Osteoblast (primary cell): ENCODE measurements around the gene ASB2. TPM values are rescaled to one million over a fixed set of nuclear protein-coding genes. Genes with fewer than 3 reads are reported as not detected.
A peak's percentile ranks its signal among the peaks of the same experiment; 100 is the strongest.

ENCODE experiments used
- DNase-seq: peaks from one replicate; pipeline ENCODE4 v3.0.0; 2011; ENCODE audit warnings: low spot score, mixed read lengths; ENCODE audit not compliant: insufficient read length; ENCODE audit errors: missing footprints
- H2AFZ ChIP-seq: 2 replicates; pipeline ENCODE4 v1.6.0; 2011; ENCODE audit warnings: mild to moderate bottlenecking, low read length
- H3K27ac ChIP-seq: 2 replicates; pipeline ENCODE4 v1.5.1; 2011; ENCODE audit warnings: mild to moderate bottlenecking, low read depth, low read length, moderate library complexity
- H3K27me3 ChIP-seq: 2 replicates; pipeline ENCODE4 v1.6.0; 2012; ENCODE audit warnings: mild to moderate bottlenecking, control low read depth, inconsistent platforms, low read length, moderate library complexity; ENCODE audit not compliant: insufficient read depth
- H3K36me3 ChIP-seq: 2 replicates; pipeline ENCODE4 v1.5.1; 2011; ENCODE audit warnings: mild to moderate bottlenecking, low read length, control low read depth, moderate library complexity; ENCODE audit not compliant: insufficient read depth
- H3K4me1 ChIP-seq: 2 replicates; pipeline ENCODE4 v1.5.1; 2011; ENCODE audit warnings: mild to moderate bottlenecking, low read length, control low read depth, moderate library complexity; ENCODE audit not compliant: insufficient read depth
- H3K4me2 ChIP-seq: 2 replicates; pipeline ENCODE4 v1.6.0; 2011; ENCODE audit warnings: mild to moderate bottlenecking, low read length; ENCODE audit not compliant: insufficient read depth
- H3K4me3 ChIP-seq: fragments of 200-600 bp; sonication (generic); 3 replicates; pipeline ENCODE4 v1.5.1; 2012; ENCODE audit warnings: mild to moderate bottlenecking, low read length, inconsistent platforms; ENCODE audit not compliant: insufficient read depth
- H3K79me2 ChIP-seq: 2 replicates; pipeline ENCODE4 v1.6.0; 2012; ENCODE audit warnings: mild to moderate bottlenecking, low read length, control low read depth, inconsistent platforms; ENCODE audit not compliant: insufficient read depth
- H3K9me3 ChIP-seq: 2 replicates; pipeline ENCODE4 v1.5.1; 2011; ENCODE audit warnings: low read depth, low read length, control low read depth
- H4K20me1 ChIP-seq: 2 replicates; pipeline ENCODE4 v1.6.0; 2012; ENCODE audit warnings: mild to moderate bottlenecking, low read length, control low read depth; ENCODE audit not compliant: insufficient read depth
- total RNA-seq: library from RNA; depleted of rRNA; stranded (reverse); fragments of >200 nt; gene quantifications from 2 replicates; pipeline ENCODE4 v1.2.3, GENCODE V29; 2012
- TF ChIP-seq, protein P1 (sequence below): IDR thresholded peaks from 2 replicates; pipeline ENCODE4 v1.5.1; 2011; ENCODE audit warnings: mild to moderate bottlenecking, low read depth, low read length, moderate library complexity; ENCODE audit errors: extremely low read depth

Gene ASB2
- total RNA-seq, 1 donor, result 1.1 TPM

DNA sequence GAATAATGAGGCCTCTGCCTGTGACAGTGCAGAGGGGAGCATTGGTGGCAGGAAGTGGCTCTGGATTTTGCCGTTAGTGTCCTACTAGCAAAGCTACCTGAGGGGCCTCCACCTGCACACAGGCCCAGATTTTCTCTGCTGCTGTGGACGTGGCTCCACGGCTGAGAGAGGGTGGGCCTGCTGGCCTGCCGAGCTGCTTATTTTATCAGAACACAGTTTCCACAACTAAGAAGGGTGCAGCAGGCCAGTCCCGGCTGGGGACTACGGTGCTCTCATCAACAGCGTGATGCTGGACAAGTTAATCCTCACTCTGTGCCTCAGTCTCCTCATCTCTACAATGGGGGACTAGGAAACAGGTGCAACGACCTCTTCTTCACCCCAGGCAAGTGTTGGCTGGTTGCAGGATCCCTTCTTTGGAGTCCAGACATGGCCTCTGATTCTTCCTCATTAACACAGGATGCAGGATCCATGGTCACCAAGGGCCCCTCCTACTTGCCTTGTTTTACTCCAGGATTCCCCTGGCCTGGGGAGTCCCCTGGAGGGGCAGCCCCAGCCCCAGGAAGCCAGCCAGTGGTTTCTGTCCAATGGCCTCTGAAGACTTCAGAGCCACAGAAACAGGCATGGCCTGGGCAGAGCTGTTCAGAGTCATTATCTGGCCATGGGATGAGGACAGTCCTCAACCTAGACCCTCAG, 45.9 kb downstream of the ASB2 start:
- Histone ChIP-seq H3K4me1 (no peaks in the 10 kb centered on the region), H3K9me3 (no peaks in the 10 kb centered on the region), H3K27ac (no peak overlapping the region), H3K4me2 (no peak overlapping the region), H3K27me3 (peaks cover 11% of the 10 kb centered on the region), H3K79me2 (no peaks in the 10 kb centered on the region), H2AFZ (no peak overlapping the region), H3K36me3 (no peaks in the 10 kb centered on the region), H3K4me3 (no peak overlapping the region), H4K20me1 (no peaks in the 10 kb centered on the region)
- TF ChIP-seq, protein P1, sequence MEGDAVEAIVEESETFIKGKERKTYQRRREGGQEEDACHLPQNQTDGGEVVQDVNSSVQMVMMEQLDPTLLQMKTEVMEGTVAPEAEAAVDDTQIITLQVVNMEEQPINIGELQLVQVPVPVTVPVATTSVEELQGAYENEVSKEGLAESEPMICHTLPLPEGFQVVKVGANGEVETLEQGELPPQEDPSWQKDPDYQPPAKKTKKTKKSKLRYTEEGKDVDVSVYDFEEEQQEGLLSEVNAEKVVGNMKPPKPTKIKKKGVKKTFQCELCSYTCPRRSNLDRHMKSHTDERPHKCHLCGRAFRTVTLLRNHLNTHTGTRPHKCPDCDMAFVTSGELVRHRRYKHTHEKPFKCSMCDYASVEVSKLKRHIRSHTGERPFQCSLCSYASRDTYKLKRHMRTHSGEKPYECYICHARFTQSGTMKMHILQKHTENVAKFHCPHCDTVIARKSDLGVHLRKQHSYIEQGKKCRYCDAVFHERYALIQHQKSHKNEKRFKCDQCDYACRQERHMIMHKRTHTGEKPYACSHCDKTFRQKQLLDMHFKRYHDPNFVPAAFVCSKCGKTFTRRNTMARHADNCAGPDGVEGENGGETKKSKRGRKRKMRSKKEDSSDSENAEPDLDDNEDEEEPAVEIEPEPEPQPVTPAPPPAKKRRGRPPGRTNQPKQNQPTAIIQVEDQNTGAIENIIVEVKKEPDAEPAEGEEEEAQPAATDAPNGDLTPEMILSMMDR, result no peak
- DNase-seq, result peak; percentile 58

- H4K20me1 ChIP-seq, result no peaks in the 10 kb centered on the region
- no peak overlapping the region for H2AFZ ChIP-seq
- H3K4me3 ChIP-seq, result no peak overlapping the region
- peak; percentile 62 for DNase-seq
- H3K27me3 ChIP-seq, result peaks cover 3% of the 10 kb centered on the region
- no peaks in the 10 kb centered on the region for H3K79me2 ChIP-seq
- no peaks in the 10 kb centered on the region for H3K9me3 ChIP-seq
- no peak overlapping the region for H3K4me2 ChIP-seq
- no peaks in the 10 kb centered on the region for H3K36me3 ChIP-seq
- TF ChIP-seq, protein P1, result no peak
- H3K4me1 ChIP-seq, result no peaks in the 10 kb centered on the region
- no peak overlapping the region for H3K27ac ChIP-seq
Measured at GRCh38 chr14:93929657-93930056, 46.7 kb downstream of the ASB2 start.

DNA sequence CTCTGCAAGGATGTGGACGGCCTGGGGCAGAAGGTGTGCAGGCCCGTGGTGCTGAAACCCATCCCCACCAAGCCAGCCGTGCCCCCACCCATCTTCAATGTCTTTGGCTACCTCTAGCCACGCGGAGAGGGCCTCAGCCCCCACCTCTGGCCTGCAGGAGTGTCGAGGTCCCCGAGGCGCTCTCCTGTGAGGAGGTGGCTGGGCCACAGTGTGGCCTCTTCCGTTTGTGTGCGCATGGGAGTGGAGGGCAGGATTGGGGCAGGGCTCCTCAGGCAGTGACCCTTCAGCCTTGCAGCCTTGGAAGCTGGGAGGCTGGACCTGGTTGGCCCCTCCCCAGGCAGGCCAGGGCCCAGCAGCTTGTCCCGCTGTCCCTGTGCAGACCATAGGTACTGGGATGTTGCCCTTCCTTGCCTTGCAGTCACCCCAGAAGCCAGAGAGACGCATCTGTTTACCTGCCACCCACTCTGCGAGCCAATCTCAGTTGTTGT, 47.3 kb downstream of the ASB2 start:
- no peaks in the 10 kb centered on the region for H3K4me1 ChIP-seq
- peak; percentile 74 for DNase-seq
- H3K4me3 ChIP-seq, result no peak overlapping the region
- no peak overlapping the region for H2AFZ ChIP-seq
- no peaks in the 10 kb centered on the region for H3K79me2 ChIP-seq
- TF ChIP-seq, protein P1, result no peak
- no peaks in the 10 kb centered on the region for H3K9me3 ChIP-seq
- H3K27me3 ChIP-seq, result no peaks in the 10 kb centered on the region
- no peak overlapping the region for H3K4me2 ChIP-seq
- H4K20me1 ChIP-seq, result no peaks in the 10 kb centered on the region
- H3K27ac ChIP-seq, result no peak overlapping the region
- no peaks in the 10 kb centered on the region for H3K36me3 ChIP-seq

GRCh38 chr14:93928184-93929047, 48.0 kb downstream of the ASB2 start:
- no peaks in the 10 kb centered on the region for H4K20me1 ChIP-seq
- no peaks in the 10 kb centered on the region for H3K79me2 ChIP-seq
- H3K4me1 ChIP-seq, result no peaks in the 10 kb centered on the region
- H3K4me3 ChIP-seq, result no peak overlapping the region
- no peaks in the 10 kb centered on the region for H3K36me3 ChIP-seq
- peak; percentile 65 for DNase-seq
- no peak overlapping the region for H3K27ac ChIP-seq
- TF ChIP-seq, protein P1, result no peak
- H2AFZ ChIP-seq, result no peak overlapping the region
- no peaks in the 10 kb centered on the region for H3K27me3 ChIP-seq
- H3K4me2 ChIP-seq, result no peak overlapping the region
- H3K9me3 ChIP-seq, result no peaks in the 10 kb centered on the region
